ENCODE measurements around the gene ATP9B.

The ATP9B gene

DNA sequence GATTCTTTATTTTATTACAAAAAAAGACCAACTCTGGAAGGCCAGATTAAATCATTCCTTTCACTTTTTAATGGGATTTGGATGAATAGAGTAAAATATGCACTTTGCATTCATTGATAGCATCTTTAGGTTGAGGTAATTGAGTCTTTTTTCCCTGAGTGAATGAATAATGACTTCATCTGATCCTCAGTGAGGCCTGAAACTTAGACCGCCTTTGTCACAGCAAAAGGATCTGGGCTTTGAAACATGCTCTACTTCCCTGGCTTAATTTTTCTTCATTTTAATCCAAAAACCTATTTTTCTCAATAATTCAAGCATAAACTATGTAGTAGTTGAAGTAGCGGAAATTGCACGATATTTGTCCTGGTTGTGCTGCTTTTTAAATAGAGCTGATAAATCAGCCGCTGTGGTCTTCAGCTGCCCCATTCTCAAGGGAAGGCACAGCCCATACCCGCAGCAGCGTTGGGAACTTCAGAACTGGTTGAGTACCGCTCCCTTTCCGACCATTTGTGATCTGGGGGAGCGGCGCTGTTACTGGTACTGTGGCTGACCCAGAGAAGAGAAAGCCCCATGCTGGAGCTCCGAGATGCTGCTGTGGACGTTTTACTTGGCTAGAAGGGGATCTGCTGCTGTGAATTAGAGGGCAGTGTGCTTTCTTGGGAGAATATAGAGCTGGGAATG, 181.2 kb downstream of the ATP9B start:
- Histone ChIP-seq H3K27ac (ENCODE audit: low read length) (no peak overlapping the region), H2AFZ (ENCODE audit: low read length) (no peak overlapping the region), H3K36me3 (replicated peaks; ENCODE audit: insufficient read depth, low read length) (no peaks in the 10 kb centered on the region), H4K20me1 (ENCODE audit: insufficient read depth, low read length) (no peaks in the 10 kb centered on the region), H3K4me1 (ENCODE audit: low read length) (no peaks in the 10 kb centered on the region), H3F3A (ENCODE audit: insufficient read depth, low read length) (no peaks in the 10 kb centered on the region), H3K4me3 (ENCODE audit: low read length) (no peak overlapping the region), H3K9me3 (replicated peaks; ENCODE audit: insufficient read depth, low read length) (no peaks in the 10 kb centered on the region), H3K79me2 (ENCODE audit: low read length) (no peaks in the 10 kb centered on the region), H3K9ac (ENCODE audit: low read length) (no peak overlapping the region), H3K9me2 (replicated peaks; ENCODE audit: insufficient read depth, low read length) (no peaks in the 10 kb centered on the region), H3K4me2 (ENCODE audit: low read depth, low read length) (no peak overlapping the region), H3K27me3 (replicated peaks; ENCODE audit: insufficient read depth, low read length) (no peaks in the 10 kb centered on the region)
- DNase-seq = no peak
- TF ChIP-seq EZH2phosphoT487 (IDR thresholded peaks at IDR 0.05; ENCODE audit: low read length) (no peak), EZH2 (optimal IDR thresholded peaks at IDR 0.05; ENCODE audit: low read depth, low read length) (no peak)
- TF ChIP-seq, protein P1, sequence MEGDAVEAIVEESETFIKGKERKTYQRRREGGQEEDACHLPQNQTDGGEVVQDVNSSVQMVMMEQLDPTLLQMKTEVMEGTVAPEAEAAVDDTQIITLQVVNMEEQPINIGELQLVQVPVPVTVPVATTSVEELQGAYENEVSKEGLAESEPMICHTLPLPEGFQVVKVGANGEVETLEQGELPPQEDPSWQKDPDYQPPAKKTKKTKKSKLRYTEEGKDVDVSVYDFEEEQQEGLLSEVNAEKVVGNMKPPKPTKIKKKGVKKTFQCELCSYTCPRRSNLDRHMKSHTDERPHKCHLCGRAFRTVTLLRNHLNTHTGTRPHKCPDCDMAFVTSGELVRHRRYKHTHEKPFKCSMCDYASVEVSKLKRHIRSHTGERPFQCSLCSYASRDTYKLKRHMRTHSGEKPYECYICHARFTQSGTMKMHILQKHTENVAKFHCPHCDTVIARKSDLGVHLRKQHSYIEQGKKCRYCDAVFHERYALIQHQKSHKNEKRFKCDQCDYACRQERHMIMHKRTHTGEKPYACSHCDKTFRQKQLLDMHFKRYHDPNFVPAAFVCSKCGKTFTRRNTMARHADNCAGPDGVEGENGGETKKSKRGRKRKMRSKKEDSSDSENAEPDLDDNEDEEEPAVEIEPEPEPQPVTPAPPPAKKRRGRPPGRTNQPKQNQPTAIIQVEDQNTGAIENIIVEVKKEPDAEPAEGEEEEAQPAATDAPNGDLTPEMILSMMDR (IDR thresholded peaks at IDR 0.05; ENCODE audit: low read length) = no peak

DNA sequence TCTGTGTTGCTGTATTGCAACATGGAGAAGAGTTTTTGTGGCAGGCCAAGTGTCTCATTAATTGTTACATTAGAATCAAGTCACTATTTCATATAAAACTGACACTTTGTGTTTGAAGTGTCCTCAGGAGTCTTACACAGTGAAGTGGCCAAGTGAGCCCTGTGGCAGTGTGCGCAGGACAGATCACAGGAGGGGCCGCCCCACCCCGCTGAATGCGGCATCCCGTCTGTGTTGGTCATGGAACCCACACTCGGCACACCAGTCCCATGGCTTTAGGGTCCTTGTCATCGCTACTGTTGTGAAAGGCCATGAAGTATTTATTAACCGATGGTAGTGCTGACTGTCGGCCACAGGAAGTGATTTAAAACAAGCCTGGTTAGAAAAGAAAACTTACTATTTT, 181.8 kb downstream of the ATP9B start:
- Histone ChIP-seq H3K36me3 (replicated peaks; ENCODE audit: insufficient read depth, low read length) (no peaks in the 10 kb centered on the region), H3F3A (ENCODE audit: insufficient read depth, low read length) (no peaks in the 10 kb centered on the region), H3K79me2 (ENCODE audit: low read length) (no peaks in the 10 kb centered on the region), H4K20me1 (ENCODE audit: insufficient read depth, low read length) (no peaks in the 10 kb centered on the region), H3K9me3 (replicated peaks; ENCODE audit: insufficient read depth, low read length) (no peaks in the 10 kb centered on the region), H3K9me2 (replicated peaks; ENCODE audit: insufficient read depth, low read length) (no peaks in the 10 kb centered on the region), H3K4me2 (ENCODE audit: low read depth, low read length) (no peak overlapping the region), H3K27me3 (replicated peaks; ENCODE audit: insufficient read depth, low read length) (no peaks in the 10 kb centered on the region), H3K27ac (ENCODE audit: low read length) (no peak overlapping the region), H3K4me1 (ENCODE audit: low read length) (no peaks in the 10 kb centered on the region), H3K4me3 (ENCODE audit: low read length) (no peak overlapping the region), H2AFZ (ENCODE audit: low read length) (no peak overlapping the region), H3K9ac (ENCODE audit: low read length) (no peak overlapping the region)
- no peak for TF ChIP-seq EZH2phosphoT487 (IDR thresholded peaks at IDR 0.05; ENCODE audit: low read length)
- TF ChIP-seq EZH2 (optimal IDR thresholded peaks at IDR 0.05; ENCODE audit: low read depth, low read length) = no peak
- TF ChIP-seq, protein P1 (IDR thresholded peaks at IDR 0.05; ENCODE audit: low read length) = no peak
- DNase-seq = no peak

DNA sequence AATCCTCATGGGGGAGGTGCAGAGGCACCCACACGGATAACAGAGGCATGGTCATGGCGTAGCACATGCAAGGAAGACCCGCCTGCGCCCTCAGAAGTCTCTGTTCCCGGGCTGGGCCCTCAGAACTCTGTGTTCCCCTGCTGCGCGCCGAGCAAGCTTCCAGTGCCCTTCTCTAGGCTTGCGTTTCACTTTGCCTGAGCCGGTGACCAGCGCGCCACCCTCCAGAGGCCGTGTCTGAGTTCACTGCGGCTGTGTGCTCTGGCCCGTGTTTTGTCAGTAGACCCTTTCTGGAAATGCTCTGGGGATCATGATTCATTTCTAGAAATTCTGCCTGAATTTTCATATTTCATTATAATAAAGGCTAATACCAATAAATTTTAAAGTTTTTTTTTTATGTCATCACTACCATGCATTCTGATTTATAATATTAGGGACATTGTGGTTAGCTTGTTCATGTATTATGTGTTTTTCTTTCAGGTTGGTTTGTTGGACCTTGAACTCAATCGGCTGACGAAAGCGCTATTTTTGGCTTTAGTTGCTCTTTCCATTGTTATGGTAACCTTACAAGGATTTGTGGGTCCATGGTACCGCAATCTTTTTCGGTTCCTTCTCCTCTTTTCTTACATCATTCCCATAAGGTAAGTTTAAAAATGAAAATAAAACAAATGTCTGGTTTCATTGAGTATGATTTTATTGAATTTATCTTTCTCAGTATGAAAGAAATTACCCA, 183.9 kb downstream of the ATP9B start:
- no peaks in the 10 kb centered on the region for H3K4me1 ChIP-seq (ENCODE audit: low read length)
- H3K79me2 ChIP-seq (ENCODE audit: low read length) = no peaks in the 10 kb centered on the region
- H2AFZ ChIP-seq (ENCODE audit: low read length) = no peak overlapping the region
- no peak overlapping the region for H3K9ac ChIP-seq (ENCODE audit: low read length)
- TF ChIP-seq EZH2phosphoT487 (IDR thresholded peaks at IDR 0.05; ENCODE audit: low read length) = no peak
- TF ChIP-seq, protein P1 (IDR thresholded peaks at IDR 0.05; ENCODE audit: low read length) = no peak
- TF ChIP-seq EZH2 (optimal IDR thresholded peaks at IDR 0.05; ENCODE audit: low read depth, low read length) = no peak
- DNase-seq = no peak
- H3K9me2 ChIP-seq (replicated peaks; ENCODE audit: insufficient read depth, low read length) = no peaks in the 10 kb centered on the region
- no peak overlapping the region for H3K4me3 ChIP-seq (ENCODE audit: low read length)
- H4K20me1 ChIP-seq (ENCODE audit: insufficient read depth, low read length) = no peaks in the 10 kb centered on the region
- no peaks in the 10 kb centered on the region for H3K9me3 ChIP-seq (replicated peaks; ENCODE audit: insufficient read depth, low read length)
- H3K27me3 ChIP-seq (replicated peaks; ENCODE audit: insufficient read depth, low read length) = no peaks in the 10 kb centered on the region
- no peaks in the 10 kb centered on the region for H3K36me3 ChIP-seq (replicated peaks; ENCODE audit: insufficient read depth, low read length)
- no peaks in the 10 kb centered on the region for H3F3A ChIP-seq (ENCODE audit: insufficient read depth, low read length)
- no peak overlapping the region for H3K4me2 ChIP-seq (ENCODE audit: low read depth, low read length)
- H3K27ac ChIP-seq (ENCODE audit: low read length) = no peak overlapping the region; the same call in 1 of the 2 replicates

All from MM.1S (cell line).